HG02798 (cell line): ENCODE measurements around the gene SLC6A17.
A peak's percentile ranks its signal among the peaks of the same experiment; 100 is the strongest.

Experiments
- ATAC-seq: cut with Tn5 transposase; IDR thresholded peaks from one replicate; pipeline ENCODE4 v1.9.1; 2021; ENCODE audit warnings: mild to moderate bottlenecking; ENCODE audit not compliant: unreplicated experiment, poor library complexity

SLC6A17 gene

DNA sequence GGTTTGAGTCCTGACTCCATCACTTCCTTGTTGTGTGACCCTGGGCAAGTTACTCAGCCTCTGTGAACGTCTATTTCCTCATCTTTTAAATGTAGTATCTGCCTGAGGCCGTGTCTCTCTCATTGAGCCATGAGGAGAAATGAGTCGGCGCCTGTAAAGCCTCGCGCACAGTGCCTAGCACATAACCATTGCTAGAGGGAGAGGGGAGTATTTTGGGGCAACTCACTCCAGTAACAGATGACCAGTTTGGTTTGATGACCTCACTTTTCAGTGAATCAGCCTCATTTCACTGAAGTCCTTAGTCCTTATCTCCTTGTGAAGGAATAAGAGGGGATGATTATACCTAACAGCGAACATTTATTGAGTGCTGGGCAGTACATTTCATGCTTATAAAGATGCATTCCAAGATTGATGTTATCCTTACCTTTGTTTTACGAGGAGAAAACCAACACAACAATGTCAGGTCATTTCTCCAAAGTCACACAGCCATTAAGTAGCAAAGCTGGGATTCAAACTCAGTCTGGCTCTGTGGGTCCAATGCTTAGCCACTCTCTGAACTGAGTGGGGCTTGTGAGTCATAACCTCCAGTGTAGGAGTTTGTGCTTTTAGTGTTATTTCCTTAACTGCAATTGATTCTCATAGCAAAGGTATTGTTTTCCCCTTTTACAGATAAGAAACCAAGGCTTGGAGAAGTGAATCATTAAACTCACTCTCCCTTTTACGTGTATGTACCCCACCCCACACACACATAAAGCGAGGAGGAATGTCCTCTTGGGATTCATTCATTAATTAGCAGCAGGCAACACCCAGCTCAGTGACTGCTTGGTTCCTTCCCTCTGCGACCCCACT, 85.8 kb downstream of the SLC6A17 start:
- no peak for ATAC-seq

- ATAC-seq: peak; percentile 54
These were observed 87.3 kb downstream of the SLC6A17 start for GRCh38 chr1:110237386-110238152.

- no peak for ATAC-seq
These were observed 89.4 kb downstream of the SLC6A17 start for GRCh38 chr1:110239441-110240430.

DNA sequence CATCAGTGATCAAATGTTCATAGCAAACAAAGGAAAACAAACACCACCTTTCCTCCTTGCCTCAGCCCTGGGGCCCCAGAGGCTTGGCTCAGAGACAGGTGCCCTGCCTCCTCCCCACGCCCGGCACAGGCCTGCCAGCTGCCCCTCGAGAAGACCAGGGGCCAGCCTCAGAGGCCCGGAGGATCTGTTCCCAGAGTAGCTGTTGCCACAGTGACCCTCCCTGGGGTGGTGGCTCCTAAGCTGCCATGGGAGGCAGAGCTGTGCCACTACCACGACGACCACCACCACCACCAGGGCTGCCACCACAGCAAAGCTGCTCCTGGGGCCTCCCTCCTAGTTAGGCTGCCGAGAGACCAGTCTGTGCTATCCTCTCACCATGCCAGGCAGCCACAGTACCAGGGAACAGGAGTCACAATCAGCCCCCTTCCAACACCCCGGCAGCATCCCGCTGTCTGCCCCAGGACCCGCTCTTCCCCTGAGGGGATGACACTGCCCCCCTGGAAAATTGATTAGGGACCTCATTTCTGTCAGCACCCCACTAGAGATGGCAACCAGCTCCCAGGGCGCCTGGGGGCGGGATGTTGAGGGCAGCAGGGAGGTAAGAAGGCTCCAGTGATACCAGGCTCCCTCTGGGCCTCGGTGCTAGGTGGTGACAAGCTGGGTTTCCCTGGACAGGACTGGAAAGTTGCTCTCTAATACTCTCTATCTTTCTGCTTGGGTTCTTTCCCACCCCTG, 90.3 kb downstream of the SLC6A17 start:
- no peak for ATAC-seq

DNA sequence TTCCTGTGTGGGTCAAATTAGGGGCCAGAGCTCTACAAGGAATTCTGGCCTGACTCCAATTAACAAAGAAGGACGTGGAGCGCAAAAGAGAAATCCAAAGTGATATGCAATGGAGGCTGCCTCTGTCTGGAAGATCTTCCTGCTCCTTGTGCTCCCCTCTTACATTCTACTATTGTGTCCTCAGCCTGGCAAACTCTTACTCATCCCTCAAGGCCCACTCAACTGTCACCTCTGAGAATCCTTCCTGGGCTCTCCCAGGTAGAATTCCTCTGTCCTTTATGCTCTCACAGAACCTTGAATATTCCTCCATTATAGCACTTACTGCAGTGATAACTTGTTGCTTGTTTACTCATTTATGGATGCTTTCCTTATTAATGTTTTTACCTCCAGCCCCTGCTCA, 91.2 kb downstream of the SLC6A17 start:
- ATAC-seq: no peak

- no peak for ATAC-seq
These were observed 91.8 kb downstream of the SLC6A17 start for GRCh38 chr1:110242062-110242461.

- no peak for ATAC-seq
These were observed 92.4 kb downstream of the SLC6A17 start for GRCh38 chr1:110242731-110243130.

- no peak for ATAC-seq
These were observed 92.9 kb downstream of the SLC6A17 start for GRCh38 chr1:110243146-110243545.

DNA sequence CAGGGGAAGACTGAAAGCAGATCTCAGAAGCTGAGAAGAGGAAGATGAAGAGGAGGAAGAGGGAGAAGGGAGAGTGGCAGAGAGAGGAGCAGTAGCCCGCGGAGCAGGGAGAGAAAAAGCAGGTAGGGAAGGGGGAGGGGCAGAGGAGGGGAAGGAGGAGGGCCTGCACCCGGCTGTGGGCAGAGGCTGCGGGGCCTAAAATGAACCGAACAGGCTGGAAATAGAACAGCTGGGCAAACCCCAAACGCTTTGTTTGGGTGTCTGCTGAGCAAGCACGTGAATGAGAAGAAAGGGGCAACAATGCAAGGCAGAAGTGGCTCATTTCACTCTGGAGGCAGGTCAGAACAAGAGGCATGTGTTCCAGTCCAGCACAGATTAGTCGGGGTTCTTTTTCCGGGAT, 93.3 kb downstream of the SLC6A17 start:
- peak; percentile 64 for ATAC-seq

GRCh38 chr1:110245876-110246620, 95.8 kb downstream of the SLC6A17 start:
- ATAC-seq: no peak

- no peak for ATAC-seq
These were observed 98.5 kb downstream of the SLC6A17 start for GRCh38 chr1:110248746-110249145.

DNA sequence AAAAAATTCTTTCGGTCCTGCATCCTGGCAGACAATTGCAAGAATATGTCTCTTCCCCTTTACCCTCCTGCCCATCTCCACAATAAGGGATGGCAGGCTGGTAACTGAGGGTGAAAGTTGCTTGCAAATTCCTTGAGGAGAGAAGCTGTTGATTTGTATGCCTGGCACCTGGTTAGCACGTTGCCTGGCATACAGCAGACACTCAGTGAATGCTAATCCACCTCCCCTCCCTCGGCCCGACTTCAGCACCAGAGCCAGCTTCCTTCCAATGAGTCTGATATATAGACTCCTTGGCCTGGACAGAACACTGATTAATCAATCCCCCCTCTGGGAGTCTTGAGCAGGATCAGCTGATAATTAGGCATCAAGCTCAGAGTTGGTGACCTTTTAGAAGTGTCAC, 99.0 kb downstream of the SLC6A17 start:
- no peak for ATAC-seq

GRCh38 chr1:110250008-110250407, 99.7 kb downstream of the SLC6A17 start:
- no peak for ATAC-seq

- ATAC-seq: no peak
These were observed 100.5 kb downstream of the SLC6A17 start for GRCh38 chr1:110250749-110251148.
